Measurements from ENCODE around the gene RADX.

The RADX gene

GRCh38 chrX:106707771-106708454, 96.1 kb downstream of the RADX start:
- no peak overlapping the region for H3K4me3 ChIP-seq (ENCODE audit: low read length)
- TF ChIP-seq CTCF (conservative IDR thresholded peaks at IDR 0.05; ENCODE audit: low read depth, low read length) = no peak
- peak; percentile 56 for DNase-seq (ENCODE audit: low read depth)

GRCh38 chrX:106710771-106711170, 99.0 kb downstream of the RADX start:
- no peak for TF ChIP-seq CTCF (conservative IDR thresholded peaks at IDR 0.05; ENCODE audit: low read depth, low read length)
- no peak overlapping the region for H3K4me3 ChIP-seq (ENCODE audit: low read length)
- DNase-seq (ENCODE audit: low read depth) = no peak

- no peak for DNase-seq (ENCODE audit: low read depth)
- no peak for TF ChIP-seq CTCF (conservative IDR thresholded peaks at IDR 0.05; ENCODE audit: low read depth, low read length)
- H3K4me3 ChIP-seq (ENCODE audit: low read length) = no peak overlapping the region
Measured at GRCh38 chrX:106711375-106711774, 99.6 kb downstream of the RADX start.

GRCh38 chrX:106716004-106716403, 104.2 kb downstream of the RADX start:
- TF ChIP-seq CTCF (conservative IDR thresholded peaks at IDR 0.05; ENCODE audit: low read depth, low read length) = no peak
- DNase-seq (ENCODE audit: low read depth) = no peak
- H3K4me3 ChIP-seq (ENCODE audit: low read length) = no peak overlapping the region

GRCh38 chrX:106716463-106716862, 104.7 kb downstream of the RADX start:
- H3K4me3 ChIP-seq (ENCODE audit: low read length) = no peak overlapping the region
- TF ChIP-seq CTCF (conservative IDR thresholded peaks at IDR 0.05; ENCODE audit: low read depth, low read length) = no peak
- DNase-seq (ENCODE audit: low read depth) = no peak

- H3K4me3 ChIP-seq (ENCODE audit: low read length) = no peak overlapping the region
- DNase-seq (ENCODE audit: low read depth) = no peak
- TF ChIP-seq CTCF (conservative IDR thresholded peaks at IDR 0.05; ENCODE audit: low read depth, low read length) = no peak
Measured at GRCh38 chrX:106718709-106719108, 106.9 kb downstream of the RADX start.

- H3K4me3 ChIP-seq (ENCODE audit: low read length) = peak overlapping the region; percentile 52
- TF ChIP-seq CTCF (conservative IDR thresholded peaks at IDR 0.05; ENCODE audit: low read depth, low read length) = no peak
Measured at GRCh38 chrX:106725931-106726330, 114.2 kb downstream of the RADX start.

More at GRCh38 chrX:106725931-106726330, 114.2 kb downstream of the RADX start:
- no peak for DNase-seq (ENCODE audit: low read depth)
